Testis (tissue), 3 donors: Measurements from ENCODE around the gene SPA17. TPM values are rescaled to one million over a fixed set of nuclear protein-coding genes. Genes with fewer than 3 reads are reported as not detected.

Source experiments
- DNase-seq: peaks from one replicate; pipeline ENCODE4 v3.0.0-alpha.2; 2019
- H3K27ac ChIP-seq, 2 donors: fragments of 200-600 bp; sonication (generic); one replicate each; pipeline ENCODE4 v1.5.1; 2019
- H3K27me3 ChIP-seq: fragments of 200-600 bp; sonication (generic); one replicate; pipeline ENCODE4 v1.5.1; 2019
- H3K36me3 ChIP-seq: fragments of 200-600 bp; sonication (generic); one replicate; pipeline ENCODE4 v1.5.1; 2017; ENCODE audit warnings: low read depth; ENCODE audit errors: missing control alignments
- H3K4me1 ChIP-seq: fragments of 200-600 bp; sonication (generic); one replicate; pipeline ENCODE4 v1.5.1; 2019
- H3K4me3 ChIP-seq, 2 donors: fragments of 200-600 bp; sonication (generic); one replicate each; pipeline ENCODE4 v1.5.1; 2017 to 2019
- H3K9me3 ChIP-seq: fragments of 200-600 bp; sonication (generic); one replicate; pipeline ENCODE4 v1.5.1; 2017
- POLR2A ChIP-seq: fragments of 450-650 bp; IDR thresholded peaks from one replicate; pipeline ENCODE4 v1.6.1; 2017; ENCODE audit warnings: antibody characterized with exemption, mild to moderate bottlenecking, moderate library complexity
- WGBS, 2 donors: methylation state at CpG; one replicate each; pipeline ENCODE4 v1.1.5; 2018; 5-methylcytosine and 5-hydroxymethylcytosine counted together
- intact Hi-C: fragments of 100-400 bp; cut with DNase I; formaldehyde crosslinking; loops from one replicate; pipeline ENCODE4 v1.15.1; 2023; ENCODE audit warnings: low total_unique reads
- polyA plus RNA-seq: library from polyadenylated mRNA; stranded (reverse); fragments of 350-450 nt; fragmentation: Illumina TruSeq; extraction: RNeasy Lipid Tissue Mini Kit (QIAGEN cat#74804); gene quantifications from one replicate; pipeline ENCODE4 v1.2.3, GENCODE V29; 2014; ENCODE audit warnings: low read depth, low replicate concordance; ENCODE audit not compliant: insufficient read depth
- total RNA-seq, 2 donors: library from RNA; depleted of rRNA; stranded (reverse); fragments of >200 nt; gene quantifications; one replicate each; pipeline ENCODE4 v1.2.3, GENCODE V29; 2016
- TF ChIP-seq, protein P1 (sequence below), 3 experiments: fragments of 450-650 bp in 2 of 3; fragments of 200-600 bp in 1 of 3; sonication (generic) in 1 of 3; IDR thresholded peaks; one replicate each; pipeline ENCODE4 v1.5.1; 2016 to 2019; ENCODE audit warnings: antibody characterized with exemption in 3 of 3, mild to moderate bottlenecking in 2 of 3, moderate library complexity in 1 of 3

Gene SPA17
- total and polyA plus RNA-seq, 3 donors from 2014 or later = 97.5 to 405 (median 170) TPM

GRCh38 chr11:124640666-124641065 is 33.0 kb upstream of the SPA17 start:
- H3K36me3 ChIP-seq = no peaks in the 10 kb centered on the region
- no peak overlapping the region for H3K4me3 ChIP-seq
- no peaks in the 10 kb centered on the region for H3K4me1 ChIP-seq
- H3K9me3 ChIP-seq = no peaks in the 10 kb centered on the region
- intact Hi-C loops = no loop called here
- DNase-seq = no peak
- no peak overlapping the region for H3K27ac ChIP-seq
- no peak for TF ChIP-seq POLR2A
- TF ChIP-seq, protein P1, sequence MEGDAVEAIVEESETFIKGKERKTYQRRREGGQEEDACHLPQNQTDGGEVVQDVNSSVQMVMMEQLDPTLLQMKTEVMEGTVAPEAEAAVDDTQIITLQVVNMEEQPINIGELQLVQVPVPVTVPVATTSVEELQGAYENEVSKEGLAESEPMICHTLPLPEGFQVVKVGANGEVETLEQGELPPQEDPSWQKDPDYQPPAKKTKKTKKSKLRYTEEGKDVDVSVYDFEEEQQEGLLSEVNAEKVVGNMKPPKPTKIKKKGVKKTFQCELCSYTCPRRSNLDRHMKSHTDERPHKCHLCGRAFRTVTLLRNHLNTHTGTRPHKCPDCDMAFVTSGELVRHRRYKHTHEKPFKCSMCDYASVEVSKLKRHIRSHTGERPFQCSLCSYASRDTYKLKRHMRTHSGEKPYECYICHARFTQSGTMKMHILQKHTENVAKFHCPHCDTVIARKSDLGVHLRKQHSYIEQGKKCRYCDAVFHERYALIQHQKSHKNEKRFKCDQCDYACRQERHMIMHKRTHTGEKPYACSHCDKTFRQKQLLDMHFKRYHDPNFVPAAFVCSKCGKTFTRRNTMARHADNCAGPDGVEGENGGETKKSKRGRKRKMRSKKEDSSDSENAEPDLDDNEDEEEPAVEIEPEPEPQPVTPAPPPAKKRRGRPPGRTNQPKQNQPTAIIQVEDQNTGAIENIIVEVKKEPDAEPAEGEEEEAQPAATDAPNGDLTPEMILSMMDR (IDR thresholded peaks at IDR 0.05) = no peak
- no peaks in the 10 kb centered on the region for H3K27me3 ChIP-seq
- 77 to 94% methylated on average over 3 to 5 of the region's 5 CpGs for WGBS, 2 donors

- intact Hi-C loops = no loop called here
- no peak overlapping the region for H3K27ac ChIP-seq
- H3K4me1 ChIP-seq = no peaks in the 10 kb centered on the region
- TF ChIP-seq, protein P1 (IDR thresholded peaks at IDR 0.05) = no peak
- TF ChIP-seq POLR2A = no peak
- no peaks in the 10 kb centered on the region for H3K36me3 ChIP-seq
- no peak for DNase-seq
- H3K9me3 ChIP-seq = no peaks in the 10 kb centered on the region
- H3K27me3 ChIP-seq = no peaks in the 10 kb centered on the region
- H3K4me3 ChIP-seq = no peak overlapping the region
- WGBS, 2 donors = 85 to 89% methylated on average over 2 to 3 of the region's 3 CpGs
These were observed 31.1 kb upstream of the SPA17 start for GRCh38 chr11:124642628-124643027.

DNA sequence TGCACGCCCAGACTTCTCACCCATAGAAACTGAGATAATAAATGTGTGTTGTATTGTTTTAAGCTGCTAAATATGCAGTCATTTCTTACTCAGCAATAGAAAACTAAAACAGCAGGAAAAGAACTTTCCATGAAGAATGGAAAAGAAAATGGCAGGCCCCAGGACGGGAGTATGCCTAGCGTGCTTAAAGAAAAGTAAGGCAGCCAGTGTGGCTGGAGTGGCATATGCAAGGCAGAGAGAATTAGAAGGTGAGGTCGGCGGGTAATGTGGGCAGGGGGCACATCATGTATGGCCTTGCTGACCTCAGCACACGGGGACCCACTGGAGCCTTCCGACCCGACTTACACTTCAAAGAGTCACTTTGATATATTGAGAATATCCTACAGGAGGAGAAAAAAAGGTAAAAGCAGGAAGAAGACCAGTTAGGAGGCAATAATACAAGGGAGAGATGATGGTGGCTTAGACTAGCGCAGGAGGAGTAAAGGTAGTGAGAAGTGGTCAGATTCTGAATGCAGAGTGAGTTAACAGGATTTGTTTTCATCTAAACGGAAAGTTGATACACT is 30.6 kb upstream of the SPA17 start:
- H3K4me3 ChIP-seq = no peak overlapping the region
- 80 to 90% methylated on average over 10 of the region's 10 CpGs for WGBS, 2 donors
- H3K4me1 ChIP-seq = no peaks in the 10 kb centered on the region
- H3K36me3 ChIP-seq = no peaks in the 10 kb centered on the region
- no peak overlapping the region for H3K27ac ChIP-seq
- intact Hi-C loops = no loop called here
- H3K27me3 ChIP-seq = no peaks in the 10 kb centered on the region
- TF ChIP-seq, protein P1 (IDR thresholded peaks at IDR 0.05) = no peak
- TF ChIP-seq POLR2A = no peak
- no peak for DNase-seq
- no peaks in the 10 kb centered on the region for H3K9me3 ChIP-seq

- TF ChIP-seq POLR2A = no peak
- TF ChIP-seq, protein P1 (IDR thresholded peaks at IDR 0.05) = no peak
- 50 to 56% methylated on average over 3 of the region's 3 CpGs for WGBS, 2 donors
- Histone ChIP-seq H3K27ac (no peak overlapping the region), H3K27me3 (no peaks in the 10 kb centered on the region), H3K36me3 (no peaks in the 10 kb centered on the region), H3K4me3 (no peak overlapping the region), H3K9me3 (no peaks in the 10 kb centered on the region), H3K4me1 (no peaks in the 10 kb centered on the region)
- DNase-seq = no peak
- intact Hi-C loops = no loop called here
These were observed 29.9 kb upstream of the SPA17 start for GRCh38 chr11:124643605-124644425.
